Measurements from ENCODE around the gene RIMBP2.

The RIMBP2 gene

DNA sequence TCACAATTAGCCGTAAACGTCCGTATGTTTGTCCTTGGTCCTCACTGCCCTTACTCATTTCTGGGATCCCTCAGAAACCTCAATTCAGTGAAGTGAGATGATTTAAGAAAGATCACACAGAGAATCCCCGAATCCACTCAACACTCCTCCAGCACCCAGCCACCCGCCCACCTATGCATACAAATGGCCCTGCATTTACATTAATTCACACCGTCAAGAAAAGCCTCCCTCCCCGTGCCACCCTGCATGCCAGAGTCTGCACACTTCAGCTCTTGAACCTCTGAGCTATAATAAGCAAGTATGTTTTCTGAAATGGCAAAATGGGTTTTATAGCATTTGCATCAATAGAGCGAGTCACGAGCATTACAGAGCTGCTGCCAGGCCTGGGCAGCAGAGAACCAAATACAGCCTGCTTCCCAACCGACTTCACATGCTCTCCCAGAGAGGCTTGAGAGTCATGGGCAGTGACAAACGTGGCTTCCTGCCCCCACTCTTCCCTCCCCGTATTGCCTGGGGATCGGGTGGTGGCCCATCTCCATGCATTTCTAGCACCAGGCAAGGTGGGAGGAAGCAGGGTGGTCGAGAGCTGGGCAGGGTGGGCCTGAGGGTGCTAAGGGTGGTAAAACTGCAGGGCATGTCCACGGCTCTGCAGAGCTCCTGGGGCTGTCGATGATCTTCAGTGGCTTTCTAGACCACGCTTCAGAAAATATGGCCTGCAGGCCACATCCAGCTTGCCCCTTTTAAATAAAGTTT lies 177.6 kb downstream of the RIMBP2 start:
- no peak for DNase-seq (ENCODE audit: low read depth, low spot score)

DNA sequence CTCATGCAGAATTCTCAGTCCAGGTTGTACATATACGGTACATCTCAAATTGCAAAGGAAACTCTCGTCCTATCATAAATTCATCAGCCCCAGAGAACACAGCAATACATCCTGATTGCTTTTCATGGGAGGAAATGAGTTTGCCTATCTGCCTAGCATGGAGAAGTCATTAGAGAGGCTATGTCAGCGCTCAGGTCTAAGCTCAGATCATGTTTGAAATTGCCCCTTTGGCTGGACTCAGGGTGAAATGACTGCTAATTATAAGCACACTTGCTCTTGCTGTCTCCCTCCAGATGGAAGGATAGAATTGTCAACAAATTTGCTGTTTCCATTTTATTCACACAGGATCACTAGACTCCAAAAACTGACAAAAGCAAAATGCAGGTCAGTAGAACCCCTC lies 178.4 kb downstream of the RIMBP2 start:
- DNase-seq (ENCODE audit: low read depth, low spot score) = no peak

DNA sequence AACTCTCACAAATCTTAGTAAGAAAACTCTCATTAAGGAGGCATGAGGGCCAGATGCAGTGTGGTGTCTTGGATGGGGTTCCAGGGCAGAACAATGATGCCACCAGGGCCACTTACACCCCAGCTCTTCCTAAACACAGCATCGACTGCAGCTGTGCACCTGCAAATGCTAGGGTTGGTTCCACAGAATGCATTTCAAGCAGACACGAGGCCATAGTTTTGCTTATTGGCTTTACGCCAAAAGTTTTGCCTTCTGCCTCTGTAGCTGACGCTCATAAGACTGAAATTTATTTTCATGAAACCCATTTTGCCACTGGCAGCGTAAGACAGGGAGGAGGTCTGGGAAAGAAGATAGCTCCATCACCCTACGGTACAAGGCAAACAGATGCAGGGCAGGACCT lies 179.0 kb downstream of the RIMBP2 start:
- no peak for DNase-seq (ENCODE audit: low read depth, low spot score)

DNA sequence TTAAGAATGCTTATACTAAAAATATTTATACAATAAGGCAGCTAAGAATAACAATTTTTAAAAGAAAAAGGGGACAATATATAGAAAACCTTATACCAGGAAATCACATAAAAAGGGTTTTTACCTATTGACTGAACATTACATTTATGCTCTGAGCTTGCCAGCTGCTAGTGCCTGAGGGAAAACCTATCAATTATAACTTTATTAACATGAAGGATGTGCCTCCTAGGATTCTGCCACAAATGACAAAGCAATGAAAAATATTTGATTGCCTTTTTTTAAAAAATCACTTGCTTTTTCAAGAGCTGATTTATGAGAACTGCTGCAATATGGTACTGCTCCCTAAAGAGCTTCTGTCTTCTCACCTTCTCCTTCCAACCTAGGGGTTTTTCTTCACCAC lies 185.7 kb downstream of the RIMBP2 start:
- DNase-seq (ENCODE audit: low read depth, low spot score) = no peak

DNA sequence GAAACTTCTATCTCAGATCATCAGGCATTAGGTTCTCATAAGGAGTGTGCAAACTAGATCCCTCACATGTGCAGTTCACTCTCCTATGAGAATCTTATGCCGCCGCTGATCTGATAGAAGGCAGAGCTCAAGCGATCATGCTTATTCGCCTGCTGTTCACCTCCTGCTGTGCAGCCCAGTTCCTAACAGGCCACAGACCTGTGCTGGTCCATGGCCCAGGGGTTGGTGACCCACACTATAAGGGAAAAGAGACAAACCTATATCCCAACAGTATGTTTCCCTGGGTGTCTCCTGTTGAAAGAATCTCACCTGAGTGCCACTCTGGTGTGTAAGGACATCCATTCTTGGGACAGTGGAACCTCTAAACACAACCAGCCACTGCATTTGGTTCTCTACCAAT lies 186.3 kb downstream of the RIMBP2 start:
- DNase-seq (ENCODE audit: low read depth, low spot score) = no peak

DNA sequence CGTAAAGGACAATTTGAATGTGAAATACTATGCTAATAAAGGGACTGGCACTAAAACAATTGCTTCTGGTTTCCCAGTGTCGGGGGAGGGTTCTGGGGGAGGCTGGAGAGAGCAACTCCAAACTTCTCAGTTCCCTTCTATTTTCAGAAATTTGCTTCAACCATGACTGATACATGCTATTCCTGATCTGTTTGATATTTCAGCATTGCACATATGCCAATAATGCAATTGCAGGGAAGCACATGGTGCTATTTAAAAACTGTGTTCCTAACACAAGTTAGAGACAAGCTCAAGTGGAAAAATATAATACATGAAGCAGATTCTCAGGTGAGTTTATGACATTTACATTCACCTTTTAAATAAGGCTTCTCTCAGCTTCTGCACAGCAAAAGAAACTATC lies 188.9 kb downstream of the RIMBP2 start:
- DNase-seq (ENCODE audit: low read depth, low spot score) = no peak

DNA sequence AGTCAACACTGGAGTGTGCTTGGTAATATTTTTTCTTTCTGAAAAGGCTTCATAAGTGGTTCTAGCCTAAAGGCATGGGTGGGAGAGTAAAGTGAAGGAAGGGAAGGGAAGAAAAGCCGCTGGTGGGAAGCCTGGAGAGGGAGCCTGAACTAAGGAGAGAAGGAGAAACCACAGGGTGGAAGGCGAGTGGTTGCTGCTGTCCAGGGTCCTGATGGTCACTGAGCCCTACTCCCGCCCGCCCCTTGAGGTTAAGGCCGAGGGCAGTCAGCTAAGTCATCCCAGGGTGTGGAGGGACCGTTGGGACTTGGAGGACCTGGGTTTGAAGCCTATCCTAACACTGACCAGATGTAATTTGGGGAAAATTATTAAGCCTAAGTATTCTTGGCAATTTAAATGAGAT lies 189.3 kb downstream of the RIMBP2 start:
- no peak for DNase-seq (ENCODE audit: low read depth, low spot score)

DNA sequence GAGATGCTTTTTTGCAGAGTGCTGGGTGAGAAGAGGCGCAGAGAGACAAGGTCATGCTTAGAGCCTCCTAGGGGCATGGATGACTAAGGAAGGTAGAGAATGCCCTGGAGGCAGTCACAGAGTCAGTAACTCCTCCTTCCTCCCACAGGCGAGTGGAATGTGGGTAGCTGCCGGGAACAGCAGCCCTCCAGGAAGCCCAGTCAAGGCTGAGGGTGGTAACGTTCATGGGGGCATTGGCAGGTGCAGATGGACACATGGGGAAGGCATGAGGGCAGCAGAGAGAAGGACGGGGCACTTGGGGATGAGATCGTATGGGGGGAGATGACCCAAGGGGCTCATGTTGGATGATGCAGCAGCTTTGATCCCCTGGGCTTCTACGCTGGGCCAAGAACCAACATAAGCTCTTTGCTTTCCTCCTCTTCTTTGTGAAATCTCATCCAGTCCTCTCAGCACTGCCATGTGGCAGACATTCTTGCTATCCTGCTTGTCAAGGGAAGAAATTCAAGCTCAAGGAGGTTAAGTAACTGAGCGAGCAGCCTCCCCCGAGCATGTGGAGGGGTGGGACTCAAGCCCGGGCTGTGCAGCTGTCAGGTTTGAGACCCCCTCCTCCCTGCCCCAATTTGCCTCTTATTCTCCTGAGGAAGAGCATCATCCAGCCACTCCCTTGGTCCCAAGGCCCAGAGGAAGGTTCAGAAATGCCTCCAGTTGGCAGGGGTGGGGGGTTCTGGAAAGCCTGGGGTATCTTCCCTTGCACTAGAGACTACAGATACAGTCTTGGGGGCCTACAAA lies 190.5 kb downstream of the RIMBP2 start:
- no peak for DNase-seq (ENCODE audit: low read depth, low spot score)

DNA sequence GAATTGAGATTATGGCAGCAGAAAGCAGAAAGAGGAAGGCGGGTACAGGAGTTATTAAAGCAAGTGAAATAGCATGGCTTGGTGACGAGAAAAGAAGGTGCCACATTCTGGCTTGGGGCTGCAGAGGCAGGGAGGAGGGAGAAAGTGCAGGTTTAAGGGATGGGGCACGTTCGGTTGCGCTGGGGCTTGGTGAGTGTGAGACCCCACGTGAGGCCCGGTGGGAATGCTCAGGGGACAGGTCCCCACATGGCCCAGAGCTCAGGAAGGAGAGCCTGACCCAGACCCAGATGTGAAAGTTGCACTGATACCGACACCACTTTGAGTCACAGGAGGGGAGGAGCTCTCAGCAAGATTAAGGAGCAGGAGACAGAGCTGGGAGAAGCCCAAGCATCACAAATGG lies 191.3 kb downstream of the RIMBP2 start:
- DNase-seq (ENCODE audit: low read depth, low spot score) = no peak

DNA sequence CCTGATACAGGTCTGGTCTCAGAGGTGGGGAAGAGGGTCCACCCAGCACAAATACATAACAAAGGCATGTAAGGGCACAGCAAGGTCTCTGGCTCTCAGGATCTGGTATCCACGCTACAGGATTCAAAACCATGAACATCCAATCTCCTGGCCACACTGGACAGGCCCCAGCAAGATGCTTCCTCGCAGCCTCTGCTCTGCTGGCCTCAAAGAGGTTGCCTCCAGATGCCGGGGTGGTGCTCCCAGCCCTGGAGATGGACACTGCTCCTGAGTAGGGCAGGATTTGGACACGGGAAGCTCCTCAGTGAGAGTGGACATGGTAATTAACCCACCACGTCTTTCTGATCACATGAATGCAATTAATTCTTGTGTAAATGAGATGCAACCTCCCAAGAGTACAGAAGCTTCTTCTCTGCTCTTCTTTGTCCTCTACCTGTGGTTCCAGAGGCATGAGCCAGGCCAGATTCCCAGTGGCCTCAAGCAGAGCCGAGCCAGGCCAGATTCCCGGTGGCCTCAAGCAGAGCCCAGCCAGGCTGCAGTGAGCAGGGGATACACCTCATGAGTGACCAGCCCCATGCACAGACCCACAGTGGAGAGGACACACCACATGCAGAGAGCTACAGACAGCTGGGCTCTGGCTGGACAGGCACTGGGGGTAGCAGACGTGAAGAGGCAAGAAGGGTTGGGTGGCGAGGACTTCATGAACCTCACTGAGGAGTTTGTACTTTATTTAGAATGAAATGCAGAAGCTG lies 192.1 kb downstream of the RIMBP2 start:
- no peak for DNase-seq (ENCODE audit: low read depth, low spot score)

DNA sequence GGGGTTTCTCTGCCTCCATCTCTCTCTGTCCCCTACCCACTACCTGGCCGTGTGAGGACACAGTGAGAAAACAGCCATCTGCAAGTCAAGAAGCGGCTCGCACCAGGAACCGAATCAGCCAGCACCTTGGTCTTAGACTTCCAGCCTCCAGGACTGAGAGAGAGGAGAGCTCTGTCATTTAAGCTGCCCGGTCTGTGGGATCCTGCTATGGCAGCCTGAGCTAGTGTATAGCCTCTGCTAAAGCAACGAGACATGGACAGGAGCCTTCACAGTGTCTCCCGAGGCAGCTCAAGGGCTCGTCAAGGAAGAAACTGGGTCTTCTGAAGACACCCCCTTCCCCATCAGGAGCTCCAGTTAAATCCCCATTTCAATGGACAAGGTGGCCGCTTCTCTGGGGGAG lies 192.9 kb downstream of the RIMBP2 start:
- DNase-seq (ENCODE audit: low read depth, low spot score) = no peak

DNA sequence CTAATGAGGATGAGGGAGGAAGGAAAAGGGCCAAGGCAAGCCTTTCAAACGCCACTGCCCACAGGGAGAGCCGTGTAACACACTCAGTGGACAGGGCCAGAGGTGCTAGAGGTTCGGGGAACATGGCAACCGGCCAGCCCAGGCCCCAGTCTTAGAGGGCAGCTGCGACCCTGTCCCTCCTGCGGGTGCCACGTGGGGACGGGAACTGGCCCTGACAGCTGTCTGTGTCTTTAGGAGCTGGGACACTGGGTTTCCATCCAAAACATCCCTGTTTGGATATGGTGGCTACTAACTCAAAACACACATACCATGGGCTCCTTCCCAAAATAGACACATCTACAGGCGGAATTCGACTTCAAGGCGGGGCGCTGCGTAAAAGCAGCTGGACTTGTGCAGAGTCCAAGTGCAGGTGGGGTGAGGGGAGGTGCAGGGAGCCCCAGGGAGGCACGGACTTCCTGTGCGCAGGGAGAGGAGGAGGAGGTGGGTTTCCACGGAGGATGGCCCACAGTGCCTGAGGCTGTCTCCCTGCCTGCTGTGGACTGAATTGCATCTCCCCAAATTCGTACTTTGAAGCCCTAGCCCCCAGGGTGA lies 193.8 kb downstream of the RIMBP2 start:
- no peak for DNase-seq (ENCODE audit: low read depth, low spot score)

DNA sequence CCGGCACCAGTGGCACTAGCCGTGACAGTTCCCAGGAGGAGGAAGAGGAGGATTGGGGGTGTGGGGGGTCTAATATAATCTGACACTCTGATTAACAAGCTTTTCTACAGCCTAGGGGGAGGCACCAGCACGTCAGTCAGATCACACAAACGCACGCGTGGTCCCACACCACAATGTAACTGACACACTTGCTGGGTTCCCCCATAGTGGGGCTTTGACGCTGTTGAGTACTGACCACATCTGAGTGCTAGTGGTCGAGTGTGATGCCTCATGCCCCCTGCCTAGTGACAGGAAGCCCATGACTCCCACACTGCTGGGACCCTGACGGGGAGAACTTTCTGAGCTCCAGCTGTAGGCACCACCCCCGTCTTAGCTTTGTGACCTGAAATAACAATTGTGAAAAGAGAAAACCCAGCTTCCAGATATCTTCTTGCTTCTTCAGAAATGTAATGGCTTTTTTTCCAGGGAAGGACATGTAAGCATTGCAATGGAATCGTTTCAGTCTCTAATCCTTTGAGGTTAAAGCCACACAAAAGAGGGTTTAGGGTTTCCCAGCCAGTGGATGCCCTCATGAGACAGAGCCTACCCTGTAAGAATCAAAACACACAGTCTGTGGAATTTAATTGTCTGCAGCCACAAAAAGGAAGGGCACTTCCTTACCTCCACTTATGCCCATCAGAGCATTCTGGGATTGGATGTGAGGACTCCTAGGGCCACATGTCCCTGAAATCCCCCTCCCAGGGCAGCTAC lies 194.5 kb downstream of the RIMBP2 start:
- DNase-seq (ENCODE audit: low read depth, low spot score) = no peak

DNA sequence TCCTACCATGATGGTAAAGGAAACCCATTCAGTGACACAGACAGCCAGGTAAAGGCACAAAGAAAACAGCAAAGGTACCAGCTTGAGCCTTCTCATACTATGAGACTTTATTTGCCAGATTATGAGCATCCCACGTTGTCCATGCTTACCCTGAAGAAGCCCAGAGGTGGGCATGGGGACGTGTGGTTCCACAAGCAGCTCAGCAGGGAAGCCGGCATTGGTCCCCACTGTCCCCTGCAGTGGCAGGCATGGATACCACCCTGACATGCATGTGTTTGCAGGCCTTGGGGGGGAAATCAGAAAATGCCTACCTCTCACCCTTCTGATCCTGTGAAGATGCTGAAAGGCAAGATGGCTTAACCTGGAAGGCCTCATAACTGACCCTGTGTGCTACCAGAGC lies 195.3 kb downstream of the RIMBP2 start:
- DNase-seq (ENCODE audit: low read depth, low spot score) = no peak

DNA sequence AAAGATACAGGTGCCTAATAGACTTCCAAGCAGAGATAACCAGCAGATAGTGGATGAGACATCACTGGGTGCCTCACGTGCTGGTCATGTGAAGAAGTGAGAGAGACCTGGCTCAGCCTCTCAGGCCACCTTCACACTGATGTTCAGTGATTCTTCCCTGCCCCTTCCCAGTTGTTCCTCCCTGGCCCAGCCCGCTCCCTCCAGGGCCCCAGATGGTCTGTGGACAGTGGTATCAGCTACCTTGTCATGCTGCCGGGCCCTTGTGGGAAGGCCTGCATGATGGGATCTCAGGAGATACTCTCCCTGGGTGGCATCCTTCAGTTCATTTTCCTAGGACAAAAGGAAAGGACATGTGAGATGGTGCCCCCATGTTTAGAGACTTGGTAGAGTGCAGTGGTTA lies 198.5 kb downstream of the RIMBP2 start:
- no peak for DNase-seq (ENCODE audit: low read depth, low spot score)

DNA sequence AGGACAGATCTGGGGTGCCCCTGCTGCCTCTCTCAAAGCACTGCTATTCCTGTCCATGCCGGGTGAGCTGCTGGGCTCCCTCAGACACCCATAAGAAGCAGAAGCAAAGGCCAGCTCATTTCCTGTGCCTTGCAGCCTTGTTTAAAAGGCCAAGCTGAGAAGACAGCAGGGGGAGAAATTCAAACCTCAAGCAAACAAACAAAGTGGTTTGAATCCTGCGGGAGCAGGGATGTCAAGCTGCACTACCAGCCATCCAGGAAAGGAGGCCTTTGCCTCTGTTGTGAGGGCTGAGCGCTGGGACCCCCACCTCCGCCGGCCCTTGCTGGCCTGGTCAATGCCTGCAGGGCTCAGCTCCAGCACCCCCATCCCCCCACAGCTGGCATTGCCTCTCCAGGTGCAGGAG lies 201.9 kb downstream of the RIMBP2 start:
- peak; percentile 38 for DNase-seq (ENCODE audit: low read depth, low spot score)

DNA sequence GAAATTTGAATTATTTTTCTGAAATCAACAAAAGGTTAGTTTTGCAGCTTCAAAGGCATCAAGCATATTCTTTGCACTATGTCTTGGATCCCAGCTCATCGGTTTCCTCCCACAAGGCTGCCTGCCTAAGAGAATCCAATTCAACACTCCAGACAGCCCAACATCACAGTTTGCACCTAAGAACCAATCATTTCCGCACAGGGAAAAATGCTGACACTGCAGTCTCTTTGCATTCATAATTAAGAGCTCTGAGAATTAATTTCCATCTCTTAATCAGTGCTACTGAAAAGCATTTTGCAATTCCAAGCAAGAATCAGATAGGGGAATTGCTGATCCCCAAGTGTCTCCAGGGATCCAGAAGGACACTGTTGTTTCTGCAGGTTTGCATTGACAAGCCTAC lies 202.5 kb downstream of the RIMBP2 start:
- no peak for DNase-seq (ENCODE audit: low read depth, low spot score)

DNA sequence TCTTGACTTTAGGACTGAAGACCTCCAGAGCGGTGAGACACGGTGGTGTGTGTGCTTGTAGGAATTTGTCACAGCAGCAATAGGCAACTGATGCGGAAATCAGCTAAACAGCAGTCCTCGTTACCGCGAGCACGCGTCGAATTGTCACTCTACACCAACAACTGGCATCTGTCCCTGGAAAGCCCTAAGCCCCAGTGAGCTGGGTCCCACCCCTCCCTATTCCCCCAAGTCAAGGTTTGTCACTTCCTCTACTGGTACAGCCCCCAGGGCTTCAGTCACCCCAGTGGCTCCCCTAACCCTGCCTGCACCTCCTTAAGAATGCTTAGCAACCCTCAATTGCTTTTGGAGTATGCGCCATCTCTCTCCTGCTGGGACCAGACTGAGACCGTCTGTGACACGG lies 204.8 kb downstream of the RIMBP2 start:
- DNase-seq (ENCODE audit: low read depth, low spot score) = no peak

DNA sequence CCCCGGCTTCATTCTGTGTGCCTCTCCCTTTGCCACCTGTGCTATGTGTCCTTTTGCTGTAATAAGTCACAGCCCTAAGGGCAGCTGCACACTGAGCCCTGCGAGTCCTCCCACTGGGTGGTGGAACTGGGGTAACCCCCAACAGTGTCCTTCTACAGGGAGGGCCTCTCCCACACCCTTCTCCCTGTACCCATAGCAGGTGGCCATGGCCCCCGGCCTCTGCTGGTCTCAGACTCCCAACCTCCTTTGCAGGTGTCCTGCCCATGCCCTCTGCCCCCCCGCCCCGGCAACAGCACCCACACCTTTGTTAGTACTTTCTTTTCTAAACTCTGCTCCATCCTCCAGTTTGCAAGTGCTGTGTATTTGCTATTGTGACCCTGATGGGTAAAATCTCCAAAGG lies 206.6 kb downstream of the RIMBP2 start:
- DNase-seq (ENCODE audit: low read depth, low spot score) = no peak

DNA sequence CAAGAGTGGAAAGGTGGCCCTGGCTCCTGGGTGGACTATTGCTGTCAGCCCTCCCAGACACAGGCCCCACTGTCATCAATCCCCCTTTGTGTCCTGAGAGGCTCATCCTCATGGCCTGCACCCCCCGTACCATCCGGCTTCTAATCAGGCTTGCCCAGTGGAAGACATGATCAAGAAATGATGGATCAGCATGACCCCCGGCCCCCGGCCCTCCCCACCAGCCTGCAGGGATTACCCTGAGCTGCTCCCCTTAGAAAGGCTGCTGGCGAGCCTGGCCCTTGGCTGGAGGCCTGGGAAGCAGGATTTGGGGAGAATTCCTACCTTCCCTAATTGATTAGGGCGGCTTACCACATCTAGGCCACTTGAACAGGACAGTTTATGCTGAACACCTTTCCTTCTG lies 207.3 kb downstream of the RIMBP2 start:
- no peak for DNase-seq (ENCODE audit: low read depth, low spot score)

DNA sequence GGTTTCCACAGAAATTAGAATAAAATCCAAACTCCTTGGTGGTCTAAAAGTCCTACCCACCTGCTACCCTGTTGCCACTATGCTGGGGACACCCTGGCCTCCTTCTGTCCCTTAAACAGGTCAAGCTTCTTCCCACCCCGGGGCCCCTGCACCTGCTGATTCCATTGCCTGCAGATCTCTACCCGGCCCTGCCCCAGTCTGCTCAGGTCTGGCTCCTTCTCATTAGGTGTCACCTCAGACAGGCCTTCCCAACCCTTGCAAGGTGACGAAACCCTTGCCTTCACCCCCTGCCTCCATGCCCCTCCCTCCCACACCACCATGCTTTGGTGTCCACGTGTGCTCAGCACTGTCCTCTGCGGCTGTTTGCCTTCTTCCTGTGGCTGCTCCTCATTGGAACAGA lies 207.8 kb downstream of the RIMBP2 start:
- DNase-seq (ENCODE audit: low read depth, low spot score) = no peak

DNA sequence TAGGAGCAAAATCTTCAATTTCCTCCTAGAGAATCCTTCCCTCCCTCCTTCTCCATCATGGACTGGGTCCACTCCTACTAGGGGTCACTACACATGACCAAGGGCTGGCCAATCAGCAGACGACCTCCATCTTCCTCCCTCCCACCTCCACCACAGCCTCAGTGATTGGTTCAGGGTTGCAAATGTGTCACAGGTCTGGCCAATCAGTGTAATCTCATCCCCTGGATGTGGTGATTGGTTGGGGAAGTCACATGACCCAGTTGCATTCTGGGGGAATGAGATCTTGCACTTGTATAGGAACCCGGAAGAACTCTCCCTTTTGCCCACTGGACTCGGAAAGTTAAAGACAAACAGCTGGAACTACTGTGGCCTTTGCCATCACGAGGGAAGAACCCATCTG lies 209.3 kb downstream of the RIMBP2 start:
- DNase-seq (ENCODE audit: low read depth, low spot score) = no peak
